ENCODE data around the gene EFR3B.

The EFR3B gene

DNA sequence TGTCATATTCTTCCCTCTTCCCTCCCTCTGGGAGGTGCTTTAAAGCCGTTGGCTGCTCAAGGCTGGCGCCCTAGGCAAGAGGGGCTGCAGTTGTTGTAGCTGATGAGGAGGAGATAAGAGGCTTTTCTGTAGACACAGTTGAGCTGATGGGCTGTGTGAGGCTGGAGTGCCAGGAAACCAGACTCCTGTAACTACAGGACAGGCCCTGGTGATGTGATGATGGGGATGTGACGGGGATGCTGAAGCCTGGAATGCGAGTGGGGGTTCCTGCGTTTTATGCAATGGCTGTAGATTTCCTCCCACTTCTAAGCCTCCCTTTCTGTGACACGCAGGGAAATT lies 5.7 kb upstream of the EFR3B start:
- DNase-seq, result no peak

DNA sequence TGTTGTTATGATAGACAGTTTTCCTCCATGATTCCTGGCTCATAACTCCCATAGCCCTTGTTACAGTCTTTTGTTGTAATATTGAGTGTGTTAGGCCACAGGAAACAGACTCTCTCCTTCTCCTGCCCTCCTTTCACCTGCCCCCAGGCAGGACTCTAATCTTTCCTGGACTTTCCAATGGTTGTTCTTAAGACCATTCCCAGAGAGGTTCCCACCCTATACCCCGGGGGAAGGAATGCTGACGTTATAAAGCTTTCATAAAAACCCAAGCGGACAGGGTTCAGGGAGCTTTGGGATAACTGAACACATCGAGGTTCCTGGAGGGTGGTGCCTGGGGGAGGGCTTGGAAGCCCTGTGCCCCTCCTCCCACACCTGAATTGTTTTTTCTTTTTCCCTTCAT lies 2.8 kb upstream of the EFR3B start:
- no peak for DNase-seq

DNA sequence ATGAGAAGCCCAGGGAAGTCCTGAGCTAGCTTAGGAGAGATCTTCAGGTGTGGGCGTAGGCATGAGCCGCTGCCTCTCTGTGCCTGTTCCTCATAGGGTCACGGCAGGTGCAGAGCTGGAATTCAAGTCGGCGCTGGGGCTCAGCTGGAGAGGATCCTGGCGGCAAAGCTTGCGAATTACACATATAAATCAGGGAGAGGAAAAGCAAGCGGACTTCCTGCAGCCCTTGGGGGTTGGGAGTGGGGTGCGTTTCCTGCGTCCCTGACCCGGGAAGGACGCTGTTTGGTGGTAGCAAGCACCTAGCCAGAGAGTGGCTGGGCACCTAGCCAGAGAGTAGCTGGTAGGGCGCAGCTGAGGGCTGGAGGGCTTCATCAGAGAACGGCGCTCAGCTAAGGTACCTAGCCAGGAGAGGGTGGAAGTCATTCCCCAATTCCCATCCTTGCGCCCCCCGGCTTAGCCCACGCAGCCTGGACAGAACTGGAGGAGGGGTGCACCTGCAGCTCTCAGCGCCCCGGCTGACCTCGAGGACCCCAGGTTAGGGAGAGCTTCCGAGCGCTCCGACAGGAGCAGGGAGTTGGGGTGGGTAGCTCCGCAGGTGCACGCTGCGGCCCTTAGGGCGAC lies 459 bp upstream of the EFR3B start:
- peak; percentile 86 for DNase-seq

DNA sequence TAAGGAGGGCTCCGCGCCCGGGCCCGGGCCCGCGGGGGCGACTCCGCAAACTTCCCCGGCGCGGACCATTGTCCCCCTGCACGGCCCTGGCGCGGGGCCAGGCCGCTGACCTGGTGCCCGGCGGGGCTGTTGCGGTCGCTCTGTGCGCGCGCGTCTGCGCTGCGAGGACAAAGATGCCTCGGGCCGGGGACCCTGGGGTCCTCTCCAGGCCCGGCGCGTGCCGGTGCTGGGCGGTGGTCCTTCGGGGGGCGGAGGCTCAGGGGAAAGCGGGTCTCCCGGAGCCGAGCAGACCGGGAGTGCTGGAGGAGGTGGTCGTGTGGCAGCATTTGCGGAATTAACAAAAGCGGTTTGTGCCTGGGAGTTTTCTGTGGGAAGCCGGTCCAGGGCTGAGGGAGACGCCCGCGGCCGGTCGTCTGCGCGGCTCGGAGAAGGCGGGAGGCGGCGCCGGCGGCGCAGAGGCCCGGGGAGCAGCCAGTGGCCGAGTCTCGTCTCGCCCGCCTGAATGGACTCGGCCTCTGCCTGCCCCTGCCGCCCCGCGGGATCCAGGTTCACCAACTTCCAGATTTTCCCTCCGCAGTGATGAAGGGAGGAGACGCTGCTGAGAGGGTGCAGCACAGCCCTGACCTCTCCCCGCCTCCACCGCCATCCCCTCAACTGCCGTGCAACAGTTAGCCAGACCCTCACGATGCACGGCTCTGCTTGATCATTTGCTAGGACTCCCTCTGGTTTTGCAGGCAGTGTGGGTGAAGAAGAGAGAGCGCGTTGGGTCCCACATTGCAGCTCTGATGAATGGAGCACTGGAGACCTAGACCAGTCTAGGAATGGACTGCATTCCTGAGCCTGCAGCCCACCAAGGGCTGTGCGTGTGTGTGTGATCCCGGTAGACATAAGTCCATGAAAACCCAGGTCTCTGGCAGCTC lies 705 bp downstream of the EFR3B start:
- no peak for DNase-seq

DNA sequence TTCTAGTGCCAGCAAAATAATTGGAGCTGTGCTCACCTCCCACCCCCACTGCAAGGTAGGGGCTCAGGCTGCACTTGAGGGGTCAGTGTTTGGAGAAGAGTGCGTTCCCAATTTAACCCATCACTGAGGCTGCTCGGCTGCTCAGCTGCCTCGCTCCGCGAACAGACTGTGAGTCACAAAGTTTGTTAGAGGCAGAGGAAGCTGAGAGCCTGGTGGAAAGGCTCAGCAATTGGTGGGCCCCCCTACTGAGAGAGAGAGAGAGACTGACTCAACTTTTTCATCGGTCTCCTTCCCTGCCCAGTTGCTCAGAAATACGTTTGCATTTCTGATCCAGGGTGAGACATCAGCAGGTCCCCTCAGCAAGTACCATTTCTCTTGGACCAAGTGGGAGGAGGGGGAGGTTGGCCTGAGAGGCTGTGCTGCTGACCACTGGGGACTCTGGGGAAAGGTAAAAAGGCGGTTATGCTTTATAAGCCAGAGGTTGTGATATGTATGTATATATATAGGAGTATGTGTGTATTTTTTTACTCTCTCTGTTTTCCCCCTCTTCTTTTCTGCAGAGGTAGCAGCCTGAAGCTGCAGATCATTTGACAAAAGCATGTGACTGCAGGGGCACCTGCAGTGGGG lies 1.5 kb downstream of the EFR3B start:
- no peak for DNase-seq

DNA sequence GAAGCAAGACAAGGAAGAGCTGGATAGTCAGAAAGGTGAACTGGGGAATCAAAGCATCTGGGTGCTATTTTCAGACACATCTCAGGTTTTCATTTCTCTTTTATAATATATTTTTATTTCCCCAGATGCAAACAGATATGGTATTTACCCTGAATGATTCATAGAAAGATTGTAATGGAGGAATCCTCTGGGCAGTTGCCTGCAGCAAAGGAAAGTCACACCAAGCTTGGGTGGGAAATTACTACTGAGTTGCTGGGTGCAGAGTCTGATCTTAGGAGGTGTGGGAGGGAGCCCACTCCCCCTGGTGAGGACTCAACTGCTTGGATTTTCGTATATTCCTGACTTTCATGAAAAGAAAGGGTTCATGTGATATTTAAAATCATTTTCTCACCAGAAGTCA lies 2.1 kb downstream of the EFR3B start:
- DNase-seq, result no peak

DNA sequence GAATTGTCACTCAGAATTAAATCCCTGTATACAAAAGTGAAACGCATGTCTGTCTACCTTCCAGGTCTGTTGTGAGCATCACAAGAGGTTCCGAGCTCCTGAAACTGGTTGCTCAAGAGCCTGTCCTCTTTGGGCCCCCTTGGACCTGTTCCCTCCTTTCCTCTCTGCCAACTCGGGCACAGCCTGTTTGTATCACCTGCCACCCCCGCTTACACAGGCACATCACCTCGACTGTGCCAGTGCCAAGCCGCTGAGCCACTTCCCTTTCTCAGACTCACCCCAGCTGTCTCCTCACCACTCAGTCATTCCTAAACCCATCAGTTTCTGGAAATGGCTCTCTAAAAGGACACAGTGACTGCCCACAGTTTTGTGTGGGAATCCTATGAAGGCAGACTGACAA lies 3.1 kb downstream of the EFR3B start:
- no peak for DNase-seq

DNA sequence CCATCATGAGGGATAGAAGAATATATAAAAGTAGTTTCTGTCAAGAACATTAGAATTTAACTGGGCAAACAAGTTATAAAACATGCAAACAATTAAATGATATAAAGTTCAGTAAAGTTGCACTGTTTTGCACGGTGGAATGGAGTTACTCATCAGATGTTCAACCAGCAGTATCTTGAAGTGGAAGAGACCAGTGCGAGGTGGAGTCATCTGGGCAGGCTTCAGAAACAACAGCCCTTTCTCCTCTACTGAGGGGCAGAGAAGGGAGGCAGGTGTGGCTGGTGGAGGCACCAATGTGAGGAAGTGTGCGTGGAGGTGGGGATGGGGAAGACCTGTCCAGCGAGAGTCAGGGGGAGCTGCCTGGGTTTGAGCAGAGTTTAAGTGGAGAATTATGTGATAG lies 7.5 kb downstream of the EFR3B start:
- no peak for DNase-seq

DNA sequence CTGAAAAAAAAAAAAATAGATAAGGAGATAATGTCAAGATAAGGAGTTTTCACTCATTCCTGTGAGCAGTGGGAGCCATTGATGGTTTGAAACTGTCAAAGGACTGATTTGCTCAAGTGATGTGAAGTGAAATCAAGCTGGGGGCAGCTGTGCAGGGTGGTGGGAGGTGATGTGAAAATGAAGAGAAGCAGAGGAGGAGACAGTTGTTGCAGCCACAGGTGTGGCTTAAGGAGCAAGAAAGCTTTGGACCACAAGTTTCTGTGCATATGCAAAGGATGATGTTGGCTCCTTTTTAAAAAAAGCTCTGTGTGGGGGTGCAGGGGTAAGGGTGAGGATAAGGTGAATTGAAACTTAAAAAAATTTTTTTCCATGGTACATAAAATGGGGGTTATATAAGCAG lies 8.3 kb downstream of the EFR3B start:
- no peak for DNase-seq

DNA sequence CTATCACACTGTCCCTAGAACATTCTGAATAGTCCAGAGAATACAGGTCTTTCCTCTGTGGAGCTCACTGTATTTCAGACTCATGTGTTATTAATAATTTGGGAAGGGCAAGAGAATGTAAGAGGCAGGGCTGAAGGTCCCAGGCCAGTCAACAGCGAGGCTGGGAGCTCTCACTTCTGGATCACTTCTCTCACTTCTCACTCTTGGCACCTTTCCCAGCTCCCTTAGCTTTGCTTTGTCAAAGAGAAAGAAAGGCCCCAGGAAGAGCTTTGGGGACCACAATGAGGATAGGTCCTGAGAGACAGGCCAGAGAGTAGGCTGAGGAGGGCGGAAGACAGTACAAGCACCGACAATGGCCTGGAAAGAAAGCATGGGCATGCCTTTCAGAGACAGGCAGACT lies 11.2 kb downstream of the EFR3B start:
- DNase-seq, result no peak

DNA sequence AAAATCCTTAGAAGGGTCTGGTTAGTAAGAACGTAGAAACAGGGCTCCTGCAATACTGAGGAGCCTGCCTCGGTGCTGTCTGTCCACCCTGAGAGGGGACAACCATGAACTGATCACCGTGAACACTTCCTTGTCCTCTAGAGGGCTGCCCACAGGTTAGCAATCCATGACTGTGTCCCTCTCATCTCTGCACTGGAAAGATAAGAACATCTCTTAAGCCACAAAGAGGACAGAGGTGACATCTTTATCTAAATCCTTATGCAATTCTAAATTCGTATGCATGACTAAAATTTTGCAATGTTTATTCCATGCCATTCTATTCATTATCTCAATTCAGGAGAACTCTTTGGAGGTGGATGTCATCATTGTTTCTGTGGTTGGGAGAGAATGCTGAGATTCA lies 12.8 kb downstream of the EFR3B start:
- DNase-seq, result no peak

DNA sequence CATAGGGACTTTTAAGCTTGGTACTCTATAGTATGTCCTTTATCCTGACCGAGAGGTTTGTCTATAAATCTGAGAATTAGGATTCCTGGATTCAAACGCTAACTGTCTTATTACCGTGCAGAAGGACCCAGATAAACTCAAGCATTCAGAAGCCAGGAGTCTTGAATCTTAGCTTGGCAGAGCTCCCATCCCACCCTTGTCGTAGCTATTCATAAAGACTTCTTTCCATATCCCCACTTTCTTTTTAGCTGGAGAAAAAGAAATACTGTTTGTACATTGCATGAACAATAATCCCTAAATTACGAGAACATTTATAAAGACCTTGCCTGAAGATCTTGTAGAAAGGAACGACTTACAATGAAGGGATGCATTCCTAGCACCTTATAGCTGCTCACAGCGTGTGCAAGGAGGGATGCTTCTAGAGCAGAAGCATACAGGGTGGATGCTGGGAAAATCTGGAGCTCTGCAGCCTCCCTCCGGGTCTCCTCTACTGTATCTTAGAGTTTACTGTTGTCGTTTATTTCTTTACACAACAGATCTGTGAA lies 13.6 kb downstream of the EFR3B start:
- DNase-seq, result no peak

DNA sequence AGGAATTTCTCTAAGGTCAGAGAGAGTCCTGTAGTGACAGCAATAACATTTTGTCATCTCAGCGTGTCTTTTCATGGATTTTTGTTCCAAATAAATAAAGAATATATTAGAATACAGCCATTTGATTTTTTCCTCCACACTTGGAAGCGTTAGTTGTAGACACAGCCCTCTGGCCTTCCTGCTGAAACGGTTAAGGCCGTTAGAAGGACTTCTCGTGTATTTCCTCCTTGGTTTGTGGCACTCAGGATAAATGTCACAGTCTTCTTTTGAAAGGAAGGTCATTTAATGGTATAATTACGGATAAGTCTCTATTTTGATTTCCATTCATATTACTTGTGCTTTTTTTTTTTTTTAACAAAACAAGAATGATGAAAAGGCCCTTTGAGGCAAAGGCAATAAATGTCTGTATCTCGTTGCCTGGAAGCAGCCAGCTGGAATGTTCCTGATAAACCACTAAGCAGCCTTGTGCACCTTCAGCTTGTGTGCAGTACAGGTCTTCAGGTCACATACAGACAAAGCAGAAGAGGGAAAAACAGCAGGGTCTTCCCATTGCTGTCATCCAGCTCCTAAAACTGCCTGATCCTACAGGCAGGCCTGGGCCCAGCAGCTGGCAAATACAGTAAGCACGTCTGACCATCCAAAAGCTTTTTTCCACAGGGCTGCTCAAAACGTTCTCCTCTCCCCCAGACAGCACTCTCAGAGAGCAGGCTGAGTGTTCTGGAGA lies 14.4 kb downstream of the EFR3B start:
- no peak for DNase-seq

DNA sequence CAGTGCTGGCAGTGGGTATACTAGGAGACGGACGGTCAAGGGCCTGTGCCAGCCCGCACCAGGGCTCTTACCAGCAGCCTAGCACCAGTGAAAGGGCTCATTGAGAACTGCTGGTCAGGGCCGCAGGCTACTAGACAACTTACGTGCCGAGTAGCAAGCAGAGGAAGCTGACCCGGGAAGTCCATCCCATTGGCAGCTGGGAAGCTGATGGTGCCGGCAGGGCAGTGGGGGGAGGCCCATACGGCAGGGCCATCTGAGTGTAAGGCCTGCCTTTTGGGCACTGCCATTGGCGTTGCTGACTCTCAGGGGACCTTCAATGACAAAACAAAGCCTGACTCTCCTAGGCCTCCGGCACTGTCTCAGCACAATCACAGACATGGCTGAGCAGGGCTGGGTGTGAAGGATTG lies 20.6 kb downstream of the EFR3B start:
- DNase-seq, result peak; percentile 46

DNA sequence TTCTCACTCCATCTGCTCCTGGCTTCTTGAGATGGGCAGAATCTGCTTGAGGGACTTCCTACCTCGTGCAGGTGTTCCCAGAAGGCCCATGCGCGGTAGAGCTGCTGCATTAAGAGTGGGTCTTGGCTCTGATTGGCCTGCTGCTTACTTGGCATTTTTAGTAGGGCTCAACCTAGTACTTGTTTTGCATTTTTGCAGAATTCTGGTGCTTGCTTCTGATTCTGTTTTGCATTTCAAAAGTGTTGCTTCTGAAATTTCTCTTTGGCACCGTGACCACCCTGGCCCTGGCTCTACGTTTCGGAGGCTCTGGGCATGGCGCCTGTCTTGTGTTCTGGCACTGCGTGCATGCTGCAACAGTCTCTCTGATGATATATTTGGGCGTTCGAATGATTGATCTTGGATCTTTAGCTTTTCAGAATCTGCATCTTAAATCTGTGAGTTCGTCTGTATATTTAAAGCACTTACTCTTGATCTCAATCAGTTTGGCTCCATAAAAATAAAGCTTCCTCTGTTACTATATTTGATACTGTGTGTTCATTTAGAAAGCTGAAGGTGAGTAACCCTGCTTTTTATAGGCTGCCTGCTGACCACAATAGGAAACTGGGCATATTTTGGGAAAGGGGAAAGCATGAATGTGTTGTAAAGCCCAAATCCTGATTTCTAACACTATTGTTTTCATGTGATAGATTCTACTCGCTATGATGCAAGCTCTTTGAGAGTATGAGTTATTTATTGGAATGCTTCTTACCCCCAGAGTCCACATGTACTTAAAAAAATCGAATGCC lies 22.2 kb downstream of the EFR3B start:
- no peak for DNase-seq

DNA sequence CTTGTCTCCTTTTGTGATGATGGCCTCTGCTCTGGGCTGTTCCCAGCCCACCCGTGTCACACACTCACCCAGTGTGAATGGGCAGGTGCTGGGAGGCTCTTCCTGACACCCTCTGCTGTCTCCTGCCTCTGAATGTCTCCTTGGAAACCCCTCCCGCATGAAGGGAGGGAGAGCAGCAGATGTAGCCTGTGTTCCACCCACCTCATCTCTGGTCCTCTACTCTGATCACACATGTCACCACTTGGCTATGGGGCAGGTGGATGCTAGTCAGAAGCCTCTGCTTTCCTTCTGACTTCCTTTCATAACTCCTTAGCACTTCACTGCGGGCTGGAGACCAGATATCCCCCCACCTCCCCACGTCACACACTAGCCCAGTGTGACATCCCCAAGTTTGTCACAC lies 23.9 kb downstream of the EFR3B start:
- no peak for DNase-seq

DNA sequence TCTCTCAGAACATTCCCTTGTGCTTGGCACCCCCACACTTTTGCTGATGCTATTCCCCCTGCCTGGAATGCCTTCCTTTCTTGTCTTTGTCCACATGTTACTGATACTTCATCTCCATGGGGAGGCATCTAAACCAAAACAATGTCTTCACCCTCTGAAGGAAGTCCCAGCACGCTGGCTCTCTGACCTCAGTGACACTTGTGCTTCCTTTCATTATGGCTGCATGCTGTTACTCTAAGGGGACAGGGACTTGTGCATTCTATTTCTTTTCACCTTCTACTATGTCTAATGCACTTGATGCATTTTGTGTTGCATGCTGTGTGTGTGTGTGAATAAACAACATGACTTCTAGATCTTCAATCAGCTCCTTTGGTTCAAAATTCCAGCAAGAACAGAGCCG lies 24.6 kb downstream of the EFR3B start:
- DNase-seq, result no peak

DNA sequence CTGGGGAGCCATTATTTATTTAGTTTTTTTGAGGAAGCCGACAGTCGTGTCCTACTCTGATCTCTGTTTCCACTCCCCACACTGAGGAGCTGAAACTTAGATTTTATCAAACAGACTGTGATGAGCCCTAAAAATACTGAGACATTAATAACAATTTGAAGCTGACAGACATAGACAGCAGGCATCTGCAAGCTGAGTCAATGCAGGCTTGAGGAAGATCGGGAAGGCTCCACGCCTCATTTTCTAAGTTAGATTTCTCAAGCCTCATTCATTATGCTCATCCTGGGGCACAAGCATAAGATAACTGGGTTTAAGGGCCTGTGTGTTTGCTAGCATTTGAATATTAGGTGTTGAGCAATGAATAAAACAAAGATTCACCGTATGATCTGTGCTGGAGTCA lies 26.3 kb downstream of the EFR3B start:
- no peak for DNase-seq

DNA sequence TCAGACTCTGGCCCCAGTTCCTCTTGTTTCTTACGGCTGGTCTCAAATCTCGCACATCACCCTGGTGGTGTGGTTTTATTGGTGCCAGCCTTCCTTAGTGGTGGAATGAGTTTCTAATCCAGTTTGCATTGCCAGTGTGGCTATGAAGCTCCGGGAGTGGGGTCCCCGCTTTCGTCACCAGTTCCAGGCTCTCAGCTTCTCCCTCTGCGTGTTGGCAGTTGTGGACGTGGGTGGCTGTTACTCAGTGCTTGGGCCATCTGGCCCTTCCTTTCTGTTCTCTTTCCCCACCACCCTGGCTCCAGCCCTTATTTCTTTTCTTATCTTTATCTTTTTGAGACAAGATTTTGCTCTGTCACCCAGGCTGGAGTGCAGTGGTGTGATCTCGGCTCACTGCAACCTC lies 30.1 kb downstream of the EFR3B start:
- no peak for DNase-seq

DNA sequence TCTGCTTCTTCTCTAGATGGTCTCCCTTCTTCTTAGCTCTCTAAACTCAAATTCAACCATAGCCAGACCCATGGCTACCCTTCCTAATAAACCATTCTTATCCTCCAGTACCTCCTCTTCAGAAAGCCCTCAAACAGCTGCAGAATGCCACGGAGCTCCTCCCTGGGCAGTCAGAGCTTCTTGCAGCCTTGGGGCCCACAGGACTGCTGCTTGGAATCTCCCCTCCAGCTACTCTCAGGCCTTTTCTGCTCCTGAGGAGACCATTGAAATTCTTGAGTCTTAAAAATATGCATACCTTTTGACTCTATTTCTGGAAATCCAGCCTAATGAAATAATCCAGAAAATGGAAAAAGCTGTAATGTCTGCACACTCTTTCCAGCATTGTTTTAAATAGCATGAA lies 30.7 kb downstream of the EFR3B start:
- no peak for DNase-seq

DNA sequence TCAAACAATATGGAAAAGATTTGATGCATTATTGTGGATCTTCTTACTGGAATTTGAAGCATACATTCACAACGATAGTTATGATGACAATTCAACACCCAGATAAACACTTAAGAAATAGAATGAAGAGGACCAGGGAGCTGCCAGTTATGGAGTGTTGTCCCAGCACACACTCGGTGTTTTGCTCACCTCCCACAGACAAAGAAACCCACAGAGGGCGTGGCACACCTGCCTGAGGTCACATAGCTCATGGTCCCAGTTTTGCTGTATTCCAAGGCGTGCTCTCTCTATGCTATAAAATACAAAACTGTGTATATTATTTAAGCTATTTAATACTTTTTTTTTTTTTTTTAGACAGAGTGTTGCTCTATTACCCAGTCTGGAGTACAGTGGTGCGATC lies 31.1 kb downstream of the EFR3B start:
- peak; percentile 22 for DNase-seq

DNA sequence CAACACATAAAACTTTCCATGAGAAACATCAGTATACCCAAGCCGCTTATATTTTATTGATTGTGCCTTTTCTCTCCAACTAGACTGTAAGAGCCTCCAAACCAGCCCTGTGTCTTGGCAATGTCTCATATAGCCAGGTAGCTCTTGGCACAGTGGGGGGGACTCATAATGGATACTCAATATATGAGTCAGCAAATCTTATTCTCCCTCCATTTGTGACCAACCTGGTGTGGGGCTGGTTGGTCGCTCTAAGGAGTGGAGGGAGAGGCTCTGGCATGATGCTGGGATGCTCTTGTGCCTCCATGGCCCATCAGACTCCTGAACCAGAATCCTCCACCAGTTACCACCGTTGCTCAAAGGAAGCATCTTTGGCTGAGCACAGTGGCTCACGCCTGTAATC lies 32.0 kb downstream of the EFR3B start:
- no peak for DNase-seq

DNA sequence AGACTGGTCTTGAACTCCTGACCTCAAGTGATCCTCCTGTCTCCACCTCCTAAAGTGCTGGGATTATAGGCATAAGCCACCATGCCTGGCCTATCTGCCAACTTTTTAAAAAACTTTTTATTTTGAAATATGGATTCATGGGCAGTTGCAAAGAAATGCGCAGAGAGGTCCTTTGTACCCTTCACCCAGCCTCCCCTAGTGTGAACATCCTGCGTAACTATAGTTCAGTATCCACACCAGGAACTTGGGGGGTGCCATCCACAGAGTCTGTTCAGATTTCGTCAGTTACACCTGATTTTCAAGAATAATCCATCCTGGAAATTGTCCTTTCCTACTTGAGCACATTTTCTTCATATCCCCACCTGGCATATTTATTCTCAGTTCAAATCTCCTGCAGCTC lies 33.0 kb downstream of the EFR3B start:
- no peak for DNase-seq
